Stimulated activated CD4-positive, alpha-beta T cell treated with anti-CD3 and anti-CD28 coated beads, Interleukin-1b, Interleukin-23, amount 100 ng/mL, for 24 hours (primary cell): Measurements from ENCODE around the gene TXNDC11.
"Not testable (repeated sequence)": the region's sequence is repeated elsewhere in the genome, so short reads cannot be mapped to it uniquely, and the experiment has no call there.

Experiments
- DNase-seq, 4 experiments: peaks; one replicate each; pipeline ENCODE4 v3.0.0-alpha.2; 2020; ENCODE audit warnings: low read depth in 4 of 4, low spot score in 1 of 4

Gene TXNDC11

GRCh38 chr16:11742536-11743307 lies at the start of gene TXNDC11:
Gene TXNDC11, minus strand, starts transcription at chr16:11742857. Its CDS starts 127 bp downstream, at chr16:11742730.
- DNase-seq: peak; percentile 99

GRCh38 chr16:11791144-11791828 lies 48.6 kb upstream of the TXNDC11 start:
- no peak for DNase-seq

- no peak for DNase-seq
Measured at GRCh38 chr16:11788914-11789313, 46.3 kb upstream of the TXNDC11 start.

GRCh38 chr16:11784980-11785599 lies 42.4 kb upstream of the TXNDC11 start:
- DNase-seq: not testable (repeated sequence)

GRCh38 chr16:11784381-11784780 lies 41.7 kb upstream of the TXNDC11 start:
- DNase-seq: not testable (repeated sequence)

- DNase-seq: no peak
Measured at GRCh38 chr16:11784038-11784369, 41.3 kb upstream of the TXNDC11 start.

GRCh38 chr16:11783319-11784037 lies 40.8 kb upstream of the TXNDC11 start:
- DNase-seq: peak in 1 of 4 experiments; percentile 17

GRCh38 chr16:11781773-11782172 lies 39.1 kb upstream of the TXNDC11 start:
- DNase-seq: no peak

GRCh38 chr16:11780991-11781680 lies 38.5 kb upstream of the TXNDC11 start:
- no peak for DNase-seq

- no peak for DNase-seq
Measured at GRCh38 chr16:11779074-11779473, 36.4 kb upstream of the TXNDC11 start.

GRCh38 chr16:11774065-11774626 lies 31.5 kb upstream of the TXNDC11 start:
- DNase-seq: no peak

- no peak for DNase-seq
Measured at GRCh38 chr16:11768849-11769248, 26.2 kb upstream of the TXNDC11 start.

GRCh38 chr16:11762431-11762830 lies 19.8 kb upstream of the TXNDC11 start:
- DNase-seq: no peak

GRCh38 chr16:11759997-11760396 lies 17.3 kb upstream of the TXNDC11 start:
- DNase-seq: no peak

GRCh38 chr16:11759163-11759834 lies 16.6 kb upstream of the TXNDC11 start:
- no peak for DNase-seq

- DNase-seq: no peak
Measured at GRCh38 chr16:11757671-11758545, 15.3 kb upstream of the TXNDC11 start.

- DNase-seq: no peak
Measured at GRCh38 chr16:11756248-11756647, 13.6 kb upstream of the TXNDC11 start.

GRCh38 chr16:11755022-11755760 lies 12.5 kb upstream of the TXNDC11 start:
- DNase-seq: no peak
